Vagina (tissue), 2 donors: ENCODE measurements around the gene GPR108.

Experiments used
- POLR2A ChIP-seq, 2 donors: fragments of 450-650 bp; IDR thresholded peaks; one replicate each; pipeline ENCODE4 v1.6.1; 2017; ENCODE audit warnings: antibody characterized with exemption in 2 of 2, mild to moderate bottlenecking in 2 of 2, moderate library complexity in 2 of 2
- POLR2AphosphoS5 ChIP-seq, 2 donors: sonication (generic); formaldehyde crosslinking; IDR thresholded peaks; one replicate each; pipeline ENCODE4 v1.9.0; 2017; ENCODE audit warnings: antibody characterized with exemption in 2 of 2, mild to moderate bottlenecking in 2 of 2, low read depth in 1 of 2; ENCODE audit not compliant: insufficient read depth in 1 of 2
- TF ChIP-seq, protein P1 (sequence below), 3 experiments: fragments of 450-650 bp in 2 of 3; fragments of 200-600 bp in 1 of 3; sonication (generic) in 1 of 3; IDR thresholded peaks; one replicate each; pipeline ENCODE4 v1.5.1; 2017 to 2019; ENCODE audit warnings: antibody characterized with exemption in 3 of 3, mild to moderate bottlenecking in 2 of 3, moderate library complexity in 2 of 3

DNA sequence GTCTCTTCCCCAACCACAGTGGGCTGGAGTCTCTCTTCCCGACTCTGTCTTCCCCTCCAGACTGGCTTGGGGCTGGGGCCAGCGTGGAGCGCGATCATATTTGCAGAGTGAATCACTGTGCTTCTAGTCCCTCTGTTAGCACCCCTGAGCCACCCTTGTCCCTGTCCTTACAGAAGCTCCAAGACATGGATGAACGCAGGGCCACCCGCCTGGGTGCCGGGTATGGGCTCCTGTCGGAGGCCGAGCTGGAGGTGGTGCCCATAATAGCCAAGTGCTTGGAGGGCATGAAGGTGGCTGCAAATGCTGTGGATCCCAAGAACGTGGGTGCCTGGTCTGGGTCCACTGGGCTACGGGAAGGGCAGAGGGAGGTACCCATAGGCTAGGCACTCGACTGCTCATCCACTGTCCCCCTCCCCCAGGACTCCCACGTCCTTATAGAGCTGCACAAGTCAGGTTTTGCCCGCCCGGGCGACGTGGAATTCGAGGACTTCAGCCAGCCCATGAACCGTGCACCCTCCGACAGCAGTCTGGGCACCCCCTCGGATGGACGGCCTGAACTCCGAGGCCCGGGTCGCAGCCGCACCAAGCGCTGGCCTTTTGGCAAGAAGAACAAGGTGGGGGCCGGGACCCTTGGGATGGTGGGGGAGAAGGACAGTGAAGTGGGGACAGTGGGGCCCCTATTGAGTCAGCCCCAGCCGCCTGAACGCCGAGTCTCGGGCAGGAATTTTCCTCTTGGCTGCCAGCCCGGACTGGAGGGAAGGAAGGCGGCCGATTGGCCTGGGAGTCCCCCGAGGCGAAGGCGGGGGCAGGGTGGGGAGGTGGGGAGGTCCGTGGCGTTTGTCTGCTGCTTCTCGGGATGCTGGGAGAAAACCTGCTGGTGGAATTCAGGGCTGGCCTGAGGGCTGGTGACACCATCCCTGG, 7.3 kb upstream of the GPR108 start:
- TF ChIP-seq, protein P1, sequence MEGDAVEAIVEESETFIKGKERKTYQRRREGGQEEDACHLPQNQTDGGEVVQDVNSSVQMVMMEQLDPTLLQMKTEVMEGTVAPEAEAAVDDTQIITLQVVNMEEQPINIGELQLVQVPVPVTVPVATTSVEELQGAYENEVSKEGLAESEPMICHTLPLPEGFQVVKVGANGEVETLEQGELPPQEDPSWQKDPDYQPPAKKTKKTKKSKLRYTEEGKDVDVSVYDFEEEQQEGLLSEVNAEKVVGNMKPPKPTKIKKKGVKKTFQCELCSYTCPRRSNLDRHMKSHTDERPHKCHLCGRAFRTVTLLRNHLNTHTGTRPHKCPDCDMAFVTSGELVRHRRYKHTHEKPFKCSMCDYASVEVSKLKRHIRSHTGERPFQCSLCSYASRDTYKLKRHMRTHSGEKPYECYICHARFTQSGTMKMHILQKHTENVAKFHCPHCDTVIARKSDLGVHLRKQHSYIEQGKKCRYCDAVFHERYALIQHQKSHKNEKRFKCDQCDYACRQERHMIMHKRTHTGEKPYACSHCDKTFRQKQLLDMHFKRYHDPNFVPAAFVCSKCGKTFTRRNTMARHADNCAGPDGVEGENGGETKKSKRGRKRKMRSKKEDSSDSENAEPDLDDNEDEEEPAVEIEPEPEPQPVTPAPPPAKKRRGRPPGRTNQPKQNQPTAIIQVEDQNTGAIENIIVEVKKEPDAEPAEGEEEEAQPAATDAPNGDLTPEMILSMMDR (IDR thresholded peaks at IDR 0.05) = no peak
- TF ChIP-seq POLR2AphosphoS5 (IDR thresholded peaks at IDR 0.05; ENCODE audit: insufficient read depth in 1 of 2, low read depth in 1 of 2) (peak; percentile 62 to 84), POLR2A (IDR thresholded peaks at IDR 0.05) (no peak)
